HepG2 (cell line): ENCODE results near the gene PSMD4. TPM values are rescaled to one million over a fixed set of nuclear protein-coding genes. Genes with fewer than 3 reads are reported as not detected.

Source experiments
- TBX3 ChIP-seq: fragments of 450-650 bp; IDR thresholded peaks from 2 replicates; pipeline ENCODE4 v1.6.1; 2017; ENCODE audit warnings: antibody characterized with exemption, mild to moderate bottlenecking, inconsistent platforms, borderline replicate concordance
- ZBTB1 ChIP-seq: sonication (generic); formaldehyde crosslinking; IDR thresholded peaks from 2 replicates; pipeline ENCODE4 v1.4.0; 2020; ENCODE audit warnings: missing genetic modification reagents, borderline replicate concordance
- ZNF232 ChIP-seq: sonication (generic); formaldehyde crosslinking; IDR thresholded peaks from 2 replicates; pipeline ENCODE4 v1.4.0; 2020; ENCODE audit warnings: missing genetic modification reagents, borderline replicate concordance
- ZNF431 ChIP-seq: sonication (generic); formaldehyde crosslinking; IDR thresholded peaks from 2 replicates; pipeline ENCODE4 v1.9.0; 2022; ENCODE audit warnings: missing genetic modification reagents, low read depth, mild to moderate bottlenecking, borderline replicate concordance
- ZNF546 ChIP-seq: sonication (generic); formaldehyde crosslinking; conservative IDR thresholded peaks from 2 replicates; pipeline ENCODE4 v1.8.1; 2023; ENCODE audit warnings: mild to moderate bottlenecking, missing genetic modification reagents
- polyA plus RNA-seq, 8 experiments: library from polyadenylated mRNA; depleted of rRNA in 3 of 8; stranded (reverse) in 7 of 8; unstranded in 1 of 8; fragments of >200 nt; fragmentation: Illumina TruSeq in 4 of 8; extraction: Trizol in 4 of 8; gene quantifications; 2 replicates each; pipeline versions ENCODE4 v1.2.1 to v1.2.3, GENCODE V29; 2011 to 2016; ENCODE audit warnings: low read depth in 4 of 8, missing spikeins in 1 of 8, mixed read lengths in 1 of 8; ENCODE audit not compliant: insufficient read depth in 1 of 8
- total RNA-seq, 5 experiments: library from RNA; depleted of rRNA; stranded (reverse); fragments of >200 nt; fragmentation: Illumina TruSeq; extraction: Trizol; gene quantifications; 2 replicates each; pipeline ENCODE4 v1.2.3, GENCODE V29; 2016; ENCODE audit warnings: low read depth in 1 of 5
- TF ChIP-seq, protein P1 (sequence below): sonication (generic); formaldehyde crosslinking; IDR thresholded peaks from 2 replicates; pipeline ENCODE4 v1.9.0; 2021; ENCODE audit warnings: mild to moderate bottlenecking, missing genetic modification reagents
- TF ChIP-seq, protein P2 (sequence below): sonication (generic); formaldehyde crosslinking; IDR thresholded peaks from 2 replicates; pipeline ENCODE4 v1.5.1; 2020; ENCODE audit warnings: missing genetic modification reagents, mild to moderate bottlenecking, borderline replicate concordance
- TF ChIP-seq, protein P3 (sequence below): sonication (generic); formaldehyde crosslinking; IDR thresholded peaks from 2 replicates; pipeline ENCODE4 v1.5.0; 2020; ENCODE audit warnings: mild to moderate bottlenecking, missing genetic modification reagents
- TF ChIP-seq, protein P4 (sequence below): sonication (generic); formaldehyde crosslinking; IDR thresholded peaks from 2 replicates; pipeline ENCODE4 v1.4.0; 2020; ENCODE audit warnings: missing genetic modification reagents, borderline replicate concordance

PSMD4 gene
- total and polyA plus RNA-seq, 2 of the 13 experiments (the other 11 are each of a cell fraction or from before 2014, with no cell fraction given) = 194 to 243 TPM

DNA sequence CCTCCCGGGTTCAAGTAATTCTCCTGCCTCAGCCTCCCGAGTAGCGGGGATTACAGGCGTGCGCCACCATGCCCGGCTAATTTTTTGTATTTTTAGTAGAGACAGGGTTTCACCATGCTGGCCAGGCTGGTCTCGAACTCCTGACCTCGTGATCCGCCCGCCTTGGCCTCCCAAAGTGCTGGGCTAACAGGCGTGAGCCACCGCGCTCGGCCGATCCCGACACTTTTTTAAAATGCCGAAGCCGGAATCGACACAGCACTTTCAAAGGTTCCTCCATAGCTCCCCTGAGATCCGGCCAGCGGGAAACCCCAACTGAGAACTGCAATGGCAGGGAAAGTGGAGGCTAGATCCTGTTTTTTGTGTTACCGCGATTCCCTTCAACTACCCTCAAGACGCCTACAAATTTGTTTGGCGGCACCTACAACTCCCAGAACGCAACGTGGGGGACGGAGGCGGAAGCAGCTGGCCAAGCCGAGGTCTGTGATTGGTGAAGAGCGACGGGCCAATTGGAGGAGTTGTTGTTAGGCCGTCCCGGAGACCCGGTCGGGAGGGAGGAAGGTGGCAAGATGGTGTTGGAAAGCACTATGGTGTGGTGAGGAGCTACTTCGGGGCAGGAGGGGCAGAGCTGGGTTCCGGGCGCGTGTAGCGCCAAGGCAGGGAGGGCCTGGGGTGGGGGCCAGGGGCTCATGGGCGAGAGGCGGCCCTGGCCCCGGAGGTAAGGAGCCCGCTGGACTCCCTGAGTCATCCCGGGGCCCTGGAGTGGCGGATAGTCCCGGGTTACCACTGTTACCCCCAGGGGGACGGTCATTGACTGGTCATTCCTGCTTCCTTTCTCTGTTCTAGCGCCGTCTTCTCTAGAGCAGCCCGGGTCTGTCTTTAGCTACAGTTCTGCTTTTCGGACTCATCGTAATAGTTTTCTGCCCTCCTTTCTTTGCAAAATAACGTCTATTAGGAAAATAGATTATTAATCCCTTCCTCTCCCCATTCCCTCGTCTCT lies at the start of gene PSMD4 (continued):
- TF ChIP-seq, protein P1, sequence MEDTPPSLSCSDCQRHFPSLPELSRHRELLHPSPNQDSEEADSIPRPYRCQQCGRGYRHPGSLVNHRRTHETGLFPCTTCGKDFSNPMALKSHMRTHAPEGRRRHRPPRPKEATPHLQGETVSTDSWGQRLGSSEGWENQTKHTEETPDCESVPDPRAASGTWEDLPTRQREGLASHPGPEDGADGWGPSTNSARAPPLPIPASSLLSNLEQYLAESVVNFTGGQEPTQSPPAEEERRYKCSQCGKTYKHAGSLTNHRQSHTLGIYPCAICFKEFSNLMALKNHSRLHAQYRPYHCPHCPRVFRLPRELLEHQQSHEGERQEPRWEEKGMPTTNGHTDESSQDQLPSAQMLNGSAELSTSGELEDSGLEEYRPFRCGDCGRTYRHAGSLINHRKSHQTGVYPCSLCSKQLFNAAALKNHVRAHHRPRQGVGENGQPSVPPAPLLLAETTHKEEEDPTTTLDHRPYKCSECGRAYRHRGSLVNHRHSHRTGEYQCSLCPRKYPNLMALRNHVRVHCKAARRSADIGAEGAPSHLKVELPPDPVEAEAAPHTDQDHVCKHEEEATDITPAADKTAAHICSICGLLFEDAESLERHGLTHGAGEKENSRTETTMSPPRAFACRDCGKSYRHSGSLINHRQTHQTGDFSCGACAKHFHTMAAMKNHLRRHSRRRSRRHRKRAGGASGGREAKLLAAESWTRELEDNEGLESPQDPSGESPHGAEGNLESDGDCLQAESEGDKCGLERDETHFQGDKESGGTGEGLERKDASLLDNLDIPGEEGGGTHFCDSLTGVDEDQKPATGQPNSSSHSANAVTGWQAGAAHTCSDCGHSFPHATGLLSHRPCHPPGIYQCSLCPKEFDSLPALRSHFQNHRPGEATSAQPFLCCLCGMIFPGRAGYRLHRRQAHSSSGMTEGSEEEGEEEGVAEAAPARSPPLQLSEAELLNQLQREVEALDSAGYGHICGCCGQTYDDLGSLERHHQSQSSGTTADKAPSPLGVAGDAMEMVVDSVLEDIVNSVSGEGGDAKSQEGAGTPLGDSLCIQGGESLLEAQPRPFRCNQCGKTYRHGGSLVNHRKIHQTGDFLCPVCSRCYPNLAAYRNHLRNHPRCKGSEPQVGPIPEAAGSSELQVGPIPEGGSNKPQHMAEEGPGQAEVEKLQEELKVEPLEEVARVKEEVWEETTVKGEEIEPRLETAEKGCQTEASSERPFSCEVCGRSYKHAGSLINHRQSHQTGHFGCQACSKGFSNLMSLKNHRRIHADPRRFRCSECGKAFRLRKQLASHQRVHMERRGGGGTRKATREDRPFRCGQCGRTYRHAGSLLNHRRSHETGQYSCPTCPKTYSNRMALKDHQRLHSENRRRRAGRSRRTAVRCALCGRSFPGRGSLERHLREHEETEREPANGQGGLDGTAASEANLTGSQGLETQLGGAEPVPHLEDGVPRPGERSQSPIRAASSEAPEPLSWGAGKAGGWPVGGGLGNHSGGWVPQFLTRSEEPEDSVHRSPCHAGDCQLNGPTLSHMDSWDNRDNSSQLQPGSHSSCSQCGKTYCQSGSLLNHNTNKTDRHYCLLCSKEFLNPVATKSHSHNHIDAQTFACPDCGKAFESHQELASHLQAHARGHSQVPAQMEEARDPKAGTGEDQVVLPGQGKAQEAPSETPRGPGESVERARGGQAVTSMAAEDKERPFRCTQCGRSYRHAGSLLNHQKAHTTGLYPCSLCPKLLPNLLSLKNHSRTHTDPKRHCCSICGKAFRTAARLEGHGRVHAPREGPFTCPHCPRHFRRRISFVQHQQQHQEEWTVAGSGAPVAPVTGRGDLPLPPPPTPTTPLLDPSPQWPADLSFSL = no peak
- TF ChIP-seq ZNF431 (CRISPR knock-in tag) (no peak), TBX3 (peak; percentile 50; the same call in 1 of the 2 replicates), ZBTB1 (CRISPR knock-in tag) (no peak), ZNF546 (no peak), ZNF232 (CRISPR knock-in tag) (no peak)
- TF ChIP-seq, protein P2, sequence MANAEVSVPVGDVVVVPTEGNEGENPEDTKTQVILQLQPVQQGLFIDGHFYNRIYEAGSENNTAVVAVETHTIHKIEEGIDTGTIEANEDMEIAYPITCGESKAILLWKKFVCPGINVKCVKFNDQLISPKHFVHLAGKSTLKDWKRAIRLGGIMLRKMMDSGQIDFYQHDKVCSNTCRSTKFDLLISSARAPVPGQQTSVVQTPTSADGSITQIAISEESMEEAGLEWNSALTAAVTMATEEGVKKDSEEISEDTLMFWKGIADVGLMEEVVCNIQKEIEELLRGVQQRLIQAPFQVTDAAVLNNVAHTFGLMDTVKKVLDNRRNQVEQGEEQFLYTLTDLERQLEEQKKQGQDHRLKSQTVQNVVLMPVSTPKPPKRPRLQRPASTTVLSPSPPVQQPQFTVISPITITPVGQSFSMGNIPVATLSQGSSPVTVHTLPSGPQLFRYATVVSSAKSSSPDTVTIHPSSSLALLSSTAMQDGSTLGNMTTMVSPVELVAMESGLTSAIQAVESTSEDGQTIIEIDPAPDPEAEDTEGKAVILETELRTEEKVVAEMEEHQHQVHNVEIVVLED (CRISPR knock-in tag) = peak; percentile 77
- TF ChIP-seq, protein P3, sequence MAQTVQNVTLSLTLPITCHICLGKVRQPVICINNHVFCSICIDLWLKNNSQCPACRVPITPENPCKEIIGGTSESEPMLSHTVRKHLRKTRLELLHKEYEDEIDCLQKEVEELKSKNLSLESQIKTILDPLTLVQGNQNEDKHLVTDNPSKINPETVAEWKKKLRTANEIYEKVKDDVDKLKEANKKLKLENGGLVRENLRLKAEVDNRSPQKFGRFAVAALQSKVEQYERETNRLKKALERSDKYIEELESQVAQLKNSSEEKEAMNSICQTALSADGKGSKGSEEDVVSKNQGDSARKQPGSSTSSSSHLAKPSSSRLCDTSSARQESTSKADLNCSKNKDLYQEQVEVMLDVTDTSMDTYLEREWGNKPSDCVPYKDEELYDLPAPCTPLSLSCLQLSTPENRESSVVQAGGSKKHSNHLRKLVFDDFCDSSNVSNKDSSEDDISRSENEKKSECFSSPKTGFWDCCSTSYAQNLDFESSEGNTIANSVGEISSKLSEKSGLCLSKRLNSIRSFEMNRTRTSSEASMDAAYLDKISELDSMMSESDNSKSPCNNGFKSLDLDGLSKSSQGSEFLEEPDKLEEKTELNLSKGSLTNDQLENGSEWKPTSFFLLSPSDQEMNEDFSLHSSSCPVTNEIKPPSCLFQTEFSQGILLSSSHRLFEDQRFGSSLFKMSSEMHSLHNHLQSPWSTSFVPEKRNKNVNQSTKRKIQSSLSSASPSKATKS (CRISPR knock-in tag) = no peak
- TF ChIP-seq, protein P4, sequence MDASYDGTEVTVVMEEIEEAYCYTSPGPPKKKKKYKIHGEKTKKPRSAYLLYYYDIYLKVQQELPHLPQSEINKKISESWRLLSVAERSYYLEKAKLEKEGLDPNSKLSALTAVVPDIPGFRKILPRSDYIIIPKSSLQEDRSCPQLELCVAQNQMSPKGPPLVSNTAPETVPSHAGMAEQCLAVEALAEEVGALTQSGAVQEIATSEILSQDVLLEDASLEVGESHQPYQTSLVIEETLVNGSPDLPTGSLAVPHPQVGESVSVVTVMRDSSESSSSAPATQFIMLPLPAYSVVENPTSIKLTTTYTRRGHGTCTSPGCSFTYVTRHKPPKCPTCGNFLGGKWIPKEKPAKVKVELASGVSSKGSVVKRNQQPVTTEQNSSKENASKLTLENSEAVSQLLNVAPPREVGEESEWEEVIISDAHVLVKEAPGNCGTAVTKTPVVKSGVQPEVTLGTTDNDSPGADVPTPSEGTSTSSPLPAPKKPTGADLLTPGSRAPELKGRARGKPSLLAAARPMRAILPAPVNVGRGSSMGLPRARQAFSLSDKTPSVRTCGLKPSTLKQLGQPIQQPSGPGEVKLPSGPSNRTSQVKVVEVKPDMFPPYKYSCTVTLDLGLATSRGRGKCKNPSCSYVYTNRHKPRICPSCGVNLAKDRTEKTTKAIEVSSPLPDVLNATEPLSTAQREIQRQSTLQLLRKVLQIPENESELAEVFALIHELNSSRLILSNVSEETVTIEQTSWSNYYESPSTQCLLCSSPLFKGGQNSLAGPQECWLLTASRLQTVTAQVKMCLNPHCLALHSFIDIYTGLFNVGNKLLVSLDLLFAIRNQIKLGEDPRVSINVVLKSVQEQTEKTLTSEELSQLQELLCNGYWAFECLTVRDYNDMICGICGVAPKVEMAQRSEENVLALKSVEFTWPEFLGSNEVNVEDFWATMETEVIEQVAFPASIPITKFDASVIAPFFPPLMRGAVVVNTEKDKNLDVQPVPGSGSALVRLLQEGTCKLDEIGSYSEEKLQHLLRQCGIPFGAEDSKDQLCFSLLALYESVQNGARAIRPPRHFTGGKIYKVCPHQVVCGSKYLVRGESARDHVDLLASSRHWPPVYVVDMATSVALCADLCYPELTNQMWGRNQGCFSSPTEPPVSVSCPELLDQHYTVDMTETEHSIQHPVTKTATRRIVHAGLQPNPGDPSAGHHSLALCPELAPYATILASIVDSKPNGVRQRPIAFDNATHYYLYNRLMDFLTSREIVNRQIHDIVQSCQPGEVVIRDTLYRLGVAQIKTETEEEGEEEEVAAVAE = peak; percentile 100
